Measurements from ENCODE around the gene PHTF2.
"Not testable (repeated sequence)": the region's sequence is repeated elsewhere in the genome, so short reads cannot be mapped to it uniquely, and the experiment has no call there.

Gene PHTF2

GRCh38 chr7:77983973-77984372, 185.4 kb downstream of the PHTF2 start:
- no peak for DNase-seq (ENCODE audit: low read depth in 1 of 2, low spot score in 1 of 2)

GRCh38 chr7:77985232-77985973, 186.8 kb downstream of the PHTF2 start:
- DNase-seq (ENCODE audit: low read depth in 1 of 2, low spot score in 1 of 2), result no peak

- DNase-seq (ENCODE audit: low read depth in 1 of 2, low spot score in 1 of 2), result no peak
Observed at GRCh38 chr7:77985974-77986339, 187.4 kb downstream of the PHTF2 start.

GRCh38 chr7:77989981-77990566, 191.5 kb downstream of the PHTF2 start:
- DNase-seq (ENCODE audit: low read depth in 1 of 2, low spot score in 1 of 2), result no peak

- DNase-seq (ENCODE audit: low read depth in 1 of 2, low spot score in 1 of 2), result no peak
Observed at GRCh38 chr7:77991656-77992055, 193.1 kb downstream of the PHTF2 start.

GRCh38 chr7:77993838-77994237, 195.3 kb downstream of the PHTF2 start:
- no peak for DNase-seq (ENCODE audit: low read depth in 1 of 2, low spot score in 1 of 2)

GRCh38 chr7:77995717-77996116, 197.1 kb downstream of the PHTF2 start:
- DNase-seq (ENCODE audit: low read depth in 1 of 2, low spot score in 1 of 2), result no peak

- DNase-seq (ENCODE audit: low read depth in 1 of 2, low spot score in 1 of 2), result not testable (repeated sequence)
Observed at GRCh38 chr7:77999168-77999567, 200.6 kb downstream of the PHTF2 start.

GRCh38 chr7:78002021-78002420, 203.4 kb downstream of the PHTF2 start:
- no peak for DNase-seq (ENCODE audit: low read depth in 1 of 2, low spot score in 1 of 2)

GRCh38 chr7:78002715-78003114, 204.1 kb downstream of the PHTF2 start:
- DNase-seq (ENCODE audit: low read depth in 1 of 2, low spot score in 1 of 2), result no peak

GRCh38 chr7:78006063-78006755, 207.6 kb downstream of the PHTF2 start:
- DNase-seq (ENCODE audit: low read depth in 1 of 2, low spot score in 1 of 2), result no peak

Data from activated T-helper 1 cell treated with anti-CD3 and anti-CD28 coated beads, Interleukin-2, amount 50 U/mL, for 16 hours (primary cell).